Measurements from ENCODE around the gene GTPBP4. TPM values are rescaled to one million over a fixed set of nuclear protein-coding genes. Genes with fewer than 3 reads are reported as not detected.

The GTPBP4 gene
- total RNA-seq, 1 experiment from 2014 or later = 111 TPM

DNA sequence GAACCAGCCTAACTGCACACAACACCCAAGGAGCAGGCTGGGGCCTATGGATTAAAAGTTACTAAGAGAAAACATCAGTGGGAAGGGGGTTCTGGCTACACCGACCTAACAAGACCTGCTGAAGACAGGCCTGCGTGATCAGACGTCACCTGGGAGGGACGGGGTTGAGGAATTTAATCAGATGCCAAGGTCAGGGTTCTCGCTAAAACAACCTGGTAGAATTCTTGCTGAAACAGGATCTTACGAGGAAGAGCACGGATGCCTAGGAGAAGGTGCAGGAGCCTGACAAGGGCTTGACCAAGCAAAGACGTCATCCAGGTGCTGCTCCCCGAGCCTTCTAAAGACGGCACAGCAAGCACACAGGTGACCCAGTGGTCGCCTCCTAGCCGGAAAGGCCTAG, 35.9 kb downstream of the GTPBP4 start (continued):
- TF ChIP-seq, protein P1, sequence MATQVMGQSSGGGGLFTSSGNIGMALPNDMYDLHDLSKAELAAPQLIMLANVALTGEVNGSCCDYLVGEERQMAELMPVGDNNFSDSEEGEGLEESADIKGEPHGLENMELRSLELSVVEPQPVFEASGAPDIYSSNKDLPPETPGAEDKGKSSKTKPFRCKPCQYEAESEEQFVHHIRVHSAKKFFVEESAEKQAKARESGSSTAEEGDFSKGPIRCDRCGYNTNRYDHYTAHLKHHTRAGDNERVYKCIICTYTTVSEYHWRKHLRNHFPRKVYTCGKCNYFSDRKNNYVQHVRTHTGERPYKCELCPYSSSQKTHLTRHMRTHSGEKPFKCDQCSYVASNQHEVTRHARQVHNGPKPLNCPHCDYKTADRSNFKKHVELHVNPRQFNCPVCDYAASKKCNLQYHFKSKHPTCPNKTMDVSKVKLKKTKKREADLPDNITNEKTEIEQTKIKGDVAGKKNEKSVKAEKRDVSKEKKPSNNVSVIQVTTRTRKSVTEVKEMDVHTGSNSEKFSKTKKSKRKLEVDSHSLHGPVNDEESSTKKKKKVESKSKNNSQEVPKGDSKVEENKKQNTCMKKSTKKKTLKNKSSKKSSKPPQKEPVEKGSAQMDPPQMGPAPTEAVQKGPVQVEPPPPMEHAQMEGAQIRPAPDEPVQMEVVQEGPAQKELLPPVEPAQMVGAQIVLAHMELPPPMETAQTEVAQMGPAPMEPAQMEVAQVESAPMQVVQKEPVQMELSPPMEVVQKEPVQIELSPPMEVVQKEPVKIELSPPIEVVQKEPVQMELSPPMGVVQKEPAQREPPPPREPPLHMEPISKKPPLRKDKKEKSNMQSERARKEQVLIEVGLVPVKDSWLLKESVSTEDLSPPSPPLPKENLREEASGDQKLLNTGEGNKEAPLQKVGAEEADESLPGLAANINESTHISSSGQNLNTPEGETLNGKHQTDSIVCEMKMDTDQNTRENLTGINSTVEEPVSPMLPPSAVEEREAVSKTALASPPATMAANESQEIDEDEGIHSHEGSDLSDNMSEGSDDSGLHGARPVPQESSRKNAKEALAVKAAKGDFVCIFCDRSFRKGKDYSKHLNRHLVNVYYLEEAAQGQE (IDR thresholded peaks at IDR 0.05; ENCODE audit: low read depth) = no peak
- TF ChIP-seq SIN3A (IDR thresholded peaks at IDR 0.05; ENCODE audit: low read depth) = no peak

DNA sequence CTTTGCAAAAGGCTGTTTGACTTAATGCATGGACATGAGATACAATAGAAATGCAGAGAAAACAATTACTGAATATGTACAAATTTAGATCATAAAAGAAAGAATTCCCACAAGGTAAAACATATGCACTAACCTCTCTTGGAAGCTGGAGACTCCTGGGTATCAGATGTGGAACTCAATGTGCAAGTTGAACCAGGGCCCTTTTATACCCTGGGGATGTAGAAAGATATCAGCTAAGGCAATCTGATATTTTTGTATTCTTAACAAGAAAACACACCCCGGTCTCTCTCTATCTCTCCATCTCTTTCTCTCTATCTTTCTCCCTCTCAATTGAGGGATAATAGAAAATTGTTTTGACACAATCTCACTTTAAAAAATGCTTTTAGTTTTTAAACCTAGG, 37.4 kb downstream of the GTPBP4 start, which contains the start of gene IDI2:
Gene IDI2 (minus strand): TSS at position 177 of the 400 bp plus-strand sequence. CDS start 1,136 bp downstream, outside the sequence.
- no peak within 1 kb of the TSS for H3K9ac ChIP-seq (ENCODE audit: low read length)
- H3K4me2 ChIP-seq (ENCODE audit: low read length) = no peak within 1 kb of the TSS
- ChIA-PET CTCF (no interaction called here), POLR2A (no interaction called here), RAD21 (ENCODE audit: low non-redundant PET in 1 of 2, low total read pairs in 2 of 2, uncharacterized antibody in 2 of 2, unreplicated experiment in 2 of 2) (no interaction called here)
- no peak within 1 kb of the TSS for H3K4me3 ChIP-seq (replicated peaks in 1 of 2; ENCODE audit: low read depth in 1 of 2, low read length in 2 of 2)
- H3K36me3 ChIP-seq (ENCODE audit: control insufficient read depth in 1 of 2, insufficient read depth in 2 of 2, low read length in 2 of 2) = no peaks in the 10 kb centered on the region
- ATAC-seq (no peak), DNase-seq (ENCODE audit: low read depth, low spot score) (no peak)
- no peak for TF ChIP-seq YY1 (IDR thresholded peaks at IDR 0.05; ENCODE audit: extremely low read depth, insufficient replicate concordance, low read depth, low read length)
- TF ChIP-seq ELF1 (IDR thresholded peaks at IDR 0.05; ENCODE audit: borderline replicate concordance, low read depth) = no peak
- TF ChIP-seq, protein P1 (IDR thresholded peaks at IDR 0.05; ENCODE audit: low read depth) = no peak
- TF ChIP-seq TCF7L2 (IDR thresholded peaks at IDR 0.05; ENCODE audit: borderline replicate concordance, extremely low read depth, insufficient read depth, insufficient read length) = no peak
- TF ChIP-seq, protein P2, sequence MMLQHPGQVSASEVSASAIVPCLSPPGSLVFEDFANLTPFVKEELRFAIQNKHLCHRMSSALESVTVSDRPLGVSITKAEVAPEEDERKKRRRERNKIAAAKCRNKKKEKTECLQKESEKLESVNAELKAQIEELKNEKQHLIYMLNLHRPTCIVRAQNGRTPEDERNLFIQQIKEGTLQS (IDR thresholded peaks at IDR 0.05) = no peak
- no peak within 1 kb of the TSS for H3K27ac ChIP-seq (ENCODE audit: low read depth, low read length)
- H3K27me3 ChIP-seq (ENCODE audit: insufficient read depth, low read length) = no peaks in the 10 kb centered on the region
- H3K9me2 ChIP-seq (ENCODE audit: insufficient read depth) = no peaks in the 10 kb centered on the region
- BruUV-seq (replicated peaks) = no TSS peak
- no peaks in the 10 kb centered on the region for H3K4me1 ChIP-seq (ENCODE audit: control insufficient read depth in 1 of 2, insufficient read depth in 2 of 2, low read length in 2 of 2)
- H3K79me2 ChIP-seq (ENCODE audit: insufficient read depth, low read length) = no peaks in the 10 kb centered on the region
- H4K20me1 ChIP-seq (ENCODE audit: insufficient read depth) = no peaks in the 10 kb centered on the region
- no peaks in the 10 kb centered on the region for H3K9me3 ChIP-seq (ENCODE audit: control insufficient read depth in 1 of 2, insufficient read depth in 1 of 2, low read depth in 1 of 2, low read length in 2 of 2)
- no peak within 1 kb of the TSS for H2AFZ ChIP-seq (ENCODE audit: low read depth, low read length, poor library complexity, severe bottlenecking)
- intact Hi-C loops (cut with micrococcal nuclease) = no loop called here
